ENCODE data around the gene THOC7. TPM values are rescaled to one million over a fixed set of nuclear protein-coding genes. Genes with fewer than 3 reads are reported as not detected.
A peak's percentile ranks its signal among the peaks of the same experiment; 100 is the strongest.

The THOC7 gene
- total and polyA plus RNA-seq, 2 donors (not counting 3 experiments of a cell fraction or from before 2014, with no cell fraction given) = 16.9 to 68.7 TPM

DNA sequence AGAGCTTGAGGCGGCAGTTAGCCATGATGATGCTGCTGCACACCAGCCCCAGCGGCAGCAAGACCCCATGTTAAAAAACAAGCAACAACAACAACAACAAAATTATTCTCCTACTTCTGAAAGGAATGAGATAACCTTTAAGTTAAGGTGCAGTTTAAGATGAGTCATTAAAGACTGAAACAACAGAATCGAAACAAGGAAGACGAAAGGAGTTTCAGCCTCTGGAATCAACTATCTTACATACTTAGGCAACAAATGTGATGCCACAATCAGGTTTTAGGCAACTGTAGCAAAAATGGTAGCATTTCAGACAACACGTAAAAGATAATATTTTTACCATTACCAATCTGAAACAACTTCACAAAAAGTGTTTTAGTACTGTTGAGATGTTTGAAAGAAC, 36.4 kb upstream of the THOC7 start:
- Histone ChIP-seq H3K79me2 (ENCODE audit: control insufficient read depth, insufficient read depth, low read length) (peaks cover 7% of the 10 kb centered on the region), H3K36me3 (ENCODE audit: control insufficient read depth in 2 of 2, extremely low read depth in 1 of 2, insufficient read depth in 2 of 2, low read length in 2 of 2) (no peaks in the 10 kb centered on the region), H3K27ac (ENCODE audit: insufficient read depth, low read depth, low read length) (peak overlapping the region; percentile 4), H3K27me3 (ENCODE audit: control insufficient read depth in 2 of 2, insufficient read depth in 2 of 2, low read length in 2 of 2) (no peaks in the 10 kb centered on the region), H3K9me1 (replicated peaks; ENCODE audit: control insufficient read depth, extremely low read depth, insufficient read depth, low read length) (no peaks in the 10 kb centered on the region), H3K4me2 (ENCODE audit: insufficient read depth, low read length) (no peak overlapping the region), H2AFZ (ENCODE audit: low read depth, low read length) (no peak overlapping the region), H3K4me3 (replicated peaks in 1 of 3; ENCODE audit: insufficient read depth in 1 of 3, low read depth in 1 of 3, low read length in 3 of 3) (no peak overlapping the region), H3K9ac (replicated peaks; ENCODE audit: extremely low read depth, insufficient read depth, low read length) (no peak overlapping the region), H3K4me1 (ENCODE audit: control insufficient read depth, extremely low read depth, insufficient read depth, low read length) (peaks cover 17% of the 10 kb centered on the region), H3K9me3 (replicated peaks; ENCODE audit: control insufficient read depth, insufficient read depth, low read length) (no peaks in the 10 kb centered on the region), H4K20me1 (replicated peaks; ENCODE audit: control insufficient read depth, extremely low read depth, insufficient read depth, low read length) (no peaks in the 10 kb centered on the region)
- no TSS peak for BruUV-seq (replicated peaks)
- FAIRE-seq = no peak
- TF ChIP-seq JUN (IDR thresholded peaks at IDR 0.05; ENCODE audit: borderline replicate concordance, insufficient read depth, insufficient read length, low read depth) (peak; percentile 24), POLR2AphosphoS5 (IDR thresholded peaks at IDR 0.05; ENCODE audit: insufficient read depth, low read depth, low read length) (no peak), FOS (IDR thresholded peaks at IDR 0.05; ENCODE audit: borderline replicate concordance, insufficient read depth, low read length) (no peak)
- CTCF ChIA-PET = interaction anchor here (1.6 kb wide), 1 partner anchor 11 kb away, joined by 8 read pairs; the partner anchor contains the start of gene SCAANT1
- intact Hi-C loops (cut with micrococcal nuclease) = no loop called here
- POLR2A ChIA-PET = no interaction called here
- dilution Hi-C loops (cut with MboI; ENCODE audit: extremely low pct_ligation_motif_present, low sequenced_read_pairs) = no loop called here
- DNase-seq (ENCODE audit: low read depth, low spot score) = no peak

DNA sequence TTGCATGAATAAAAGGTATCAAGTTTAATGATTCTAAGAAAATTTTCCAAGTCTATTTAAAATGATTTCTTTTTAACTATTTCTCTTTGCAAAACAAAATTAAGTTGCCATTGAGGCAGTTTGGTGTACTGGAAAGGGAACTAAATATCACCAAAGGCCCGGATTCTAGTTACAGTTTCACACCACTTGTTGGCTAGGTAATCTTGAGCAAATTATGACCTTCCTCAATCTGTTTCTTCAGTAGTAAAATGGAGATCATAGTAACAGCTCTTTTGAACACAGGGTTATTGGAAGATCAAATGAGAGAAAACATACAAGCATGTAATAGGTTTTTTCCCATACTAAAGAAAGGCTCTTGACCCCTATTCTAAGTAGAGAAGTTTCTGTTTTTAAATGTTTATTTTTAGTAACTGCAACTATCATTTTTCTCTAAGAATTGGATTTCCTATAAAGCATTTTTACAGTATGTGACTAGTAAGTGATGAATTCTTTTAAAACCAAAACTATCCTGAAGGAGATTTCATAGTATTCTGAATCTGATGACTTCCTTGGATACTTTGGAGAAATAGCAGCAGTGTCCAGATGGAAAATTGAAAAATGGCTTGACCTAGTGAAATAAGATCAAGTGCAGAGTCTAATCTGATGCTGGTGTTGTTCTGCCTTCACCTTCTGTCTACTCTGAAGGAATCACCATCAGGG, 32.9 kb upstream of the THOC7 start:
- H3K27ac ChIP-seq (ENCODE audit: insufficient read depth, low read depth, low read length) = no peak overlapping the region

More for the DNA sequence above, 32.9 kb upstream of the THOC7 start:
- H3K4me1 ChIP-seq (ENCODE audit: control insufficient read depth, extremely low read depth, insufficient read depth, low read length) = peaks cover 12% of the 10 kb centered on the region
- H3K4me3 ChIP-seq (replicated peaks in 1 of 3; ENCODE audit: insufficient read depth in 1 of 3, low read depth in 1 of 3, low read length in 3 of 3) = no peak overlapping the region
- BruUV-seq (replicated peaks) = no TSS peak
- dilution Hi-C loops (cut with MboI; ENCODE audit: extremely low pct_ligation_motif_present, low sequenced_read_pairs) = no loop called here
- no peaks in the 10 kb centered on the region for H3K36me3 ChIP-seq (ENCODE audit: control insufficient read depth in 2 of 2, extremely low read depth in 1 of 2, insufficient read depth in 2 of 2, low read length in 2 of 2)
- H3K9me1 ChIP-seq (replicated peaks; ENCODE audit: control insufficient read depth, extremely low read depth, insufficient read depth, low read length) = no peaks in the 10 kb centered on the region
- no peak for TF ChIP-seq JUN (IDR thresholded peaks at IDR 0.05; ENCODE audit: borderline replicate concordance, insufficient read depth, insufficient read length, low read depth)
- TF ChIP-seq MAX (IDR thresholded peaks at IDR 0.05; ENCODE audit: insufficient read depth, insufficient read length) = no peak
- no peak for TF ChIP-seq CTCF (IDR thresholded peaks at IDR 0.05; ENCODE audit: extremely low read depth in 1 of 2, insufficient read depth in 1 of 2, low read depth in 1 of 2, low read length in 2 of 2)
- TF ChIP-seq POLR2A (IDR thresholded peaks at IDR 0.05; ENCODE audit: low read depth, low read length) = no peak
- no peak for TF ChIP-seq MYC (IDR thresholded peaks at IDR 0.05; ENCODE audit: low read depth, low read length)
- no peak for TF ChIP-seq GATA2 (IDR thresholded peaks at IDR 0.05; ENCODE audit: insufficient read depth, insufficient read length, low read depth, low read length)
- TF ChIP-seq EZH2 (IDR thresholded peaks at IDR 0.05; ENCODE audit: borderline replicate concordance, low read depth, low read length, severe bottlenecking) = no peak
- no peak for TF ChIP-seq FOS (IDR thresholded peaks at IDR 0.05; ENCODE audit: borderline replicate concordance, insufficient read depth, low read length)
- TF ChIP-seq POLR2AphosphoS5 (IDR thresholded peaks at IDR 0.05; ENCODE audit: insufficient read depth, low read depth, low read length) = no peak
- H3K27me3 ChIP-seq (ENCODE audit: control insufficient read depth in 2 of 2, insufficient read depth in 2 of 2, low read length in 2 of 2) = no peaks in the 10 kb centered on the region
- peaks cover 4% of the 10 kb centered on the region for H3K79me2 ChIP-seq (ENCODE audit: control insufficient read depth, insufficient read depth, low read length)
- intact Hi-C loops (cut with micrococcal nuclease) = no loop called here
- no peak for FAIRE-seq
- POLR2A ChIA-PET = no interaction called here
- no peak overlapping the region for H3K4me2 ChIP-seq (ENCODE audit: insufficient read depth, low read length)
- CTCF ChIA-PET = no interaction called here
- no peak overlapping the region for H2AFZ ChIP-seq (ENCODE audit: low read depth, low read length)
- no peaks in the 10 kb centered on the region for H3K9me3 ChIP-seq (replicated peaks; ENCODE audit: control insufficient read depth, insufficient read depth, low read length)
- no peak for DNase-seq (ENCODE audit: low read depth, low spot score)
- no peaks in the 10 kb centered on the region for H4K20me1 ChIP-seq (replicated peaks; ENCODE audit: control insufficient read depth, extremely low read depth, insufficient read depth, low read length)
- no peak overlapping the region for H3K9ac ChIP-seq (replicated peaks; ENCODE audit: extremely low read depth, insufficient read depth, low read length)
